NK-92 (cell line): Measurements from ENCODE around the gene MARK2.
"Not testable (repeated sequence)": the region's sequence is repeated elsewhere in the genome, so short reads cannot be mapped to it uniquely, and the experiment has no call there.

ENCODE experiments used
- DNase-seq: peaks from one replicate; lab custom pipeline; 2025; ENCODE audit not compliant: unreplicated experiment; lab: John Stamatoyannopoulos, UW

The MARK2 gene

DNA sequence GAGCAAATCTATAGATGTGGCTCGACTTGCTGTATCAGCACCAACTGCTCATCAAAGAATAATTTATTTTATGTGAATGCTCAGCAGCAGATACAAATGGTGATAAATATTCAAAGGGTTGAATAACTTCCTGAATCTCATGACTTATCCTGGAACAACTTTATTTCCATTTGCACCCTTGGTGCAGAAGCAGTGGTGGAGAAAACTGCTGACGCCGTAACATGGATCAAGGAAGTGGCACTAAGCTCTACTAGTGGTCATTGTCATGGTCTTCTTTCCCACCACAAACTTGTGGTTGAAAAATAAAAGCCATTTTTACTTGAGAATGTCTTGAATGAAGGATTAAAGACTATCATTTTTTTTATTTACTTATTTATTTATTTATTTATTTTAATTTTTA lies 14.6 kb downstream of the MARK2 start:
- no peak for DNase-seq

DNA sequence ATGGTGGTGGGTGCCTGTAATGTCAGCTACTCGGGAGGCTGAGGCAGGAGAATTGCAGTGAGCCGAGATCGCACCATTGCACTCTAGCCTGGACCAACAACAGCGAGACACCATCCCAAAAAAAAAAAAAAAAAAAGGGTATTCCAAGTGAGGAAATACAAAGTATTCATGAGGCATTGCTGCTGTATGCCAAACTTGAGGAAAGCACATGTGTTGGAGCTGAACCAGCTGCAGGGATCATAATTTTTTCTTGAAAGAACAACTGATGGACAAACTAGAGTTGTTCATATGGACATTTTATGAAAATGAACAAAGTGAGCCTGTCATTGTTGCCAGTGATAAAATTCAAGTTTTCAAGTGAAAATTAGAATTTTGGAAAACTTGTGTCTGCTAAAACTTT lies 15.8 kb downstream of the MARK2 start:
- no peak for DNase-seq

DNA sequence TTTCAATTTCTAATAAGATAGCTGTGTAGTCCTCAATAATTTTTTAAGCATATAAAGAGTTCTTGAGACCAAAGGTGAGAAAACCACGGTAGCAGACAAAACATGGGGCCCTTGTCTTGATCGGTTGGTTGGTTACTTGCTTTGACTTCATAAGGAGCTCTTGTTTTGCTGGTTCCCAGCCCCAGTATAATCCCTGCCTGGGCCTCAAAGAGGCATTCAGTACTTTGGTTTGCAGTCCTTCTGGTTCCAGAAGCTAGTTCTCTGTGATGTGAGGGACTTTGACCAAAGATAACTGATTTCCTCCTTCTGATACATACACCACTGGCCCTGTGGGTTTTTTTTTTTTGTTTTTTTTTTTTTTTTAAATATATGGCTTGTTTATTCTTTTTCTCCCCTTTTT lies 17.1 kb downstream of the MARK2 start:
- no peak for DNase-seq

DNA sequence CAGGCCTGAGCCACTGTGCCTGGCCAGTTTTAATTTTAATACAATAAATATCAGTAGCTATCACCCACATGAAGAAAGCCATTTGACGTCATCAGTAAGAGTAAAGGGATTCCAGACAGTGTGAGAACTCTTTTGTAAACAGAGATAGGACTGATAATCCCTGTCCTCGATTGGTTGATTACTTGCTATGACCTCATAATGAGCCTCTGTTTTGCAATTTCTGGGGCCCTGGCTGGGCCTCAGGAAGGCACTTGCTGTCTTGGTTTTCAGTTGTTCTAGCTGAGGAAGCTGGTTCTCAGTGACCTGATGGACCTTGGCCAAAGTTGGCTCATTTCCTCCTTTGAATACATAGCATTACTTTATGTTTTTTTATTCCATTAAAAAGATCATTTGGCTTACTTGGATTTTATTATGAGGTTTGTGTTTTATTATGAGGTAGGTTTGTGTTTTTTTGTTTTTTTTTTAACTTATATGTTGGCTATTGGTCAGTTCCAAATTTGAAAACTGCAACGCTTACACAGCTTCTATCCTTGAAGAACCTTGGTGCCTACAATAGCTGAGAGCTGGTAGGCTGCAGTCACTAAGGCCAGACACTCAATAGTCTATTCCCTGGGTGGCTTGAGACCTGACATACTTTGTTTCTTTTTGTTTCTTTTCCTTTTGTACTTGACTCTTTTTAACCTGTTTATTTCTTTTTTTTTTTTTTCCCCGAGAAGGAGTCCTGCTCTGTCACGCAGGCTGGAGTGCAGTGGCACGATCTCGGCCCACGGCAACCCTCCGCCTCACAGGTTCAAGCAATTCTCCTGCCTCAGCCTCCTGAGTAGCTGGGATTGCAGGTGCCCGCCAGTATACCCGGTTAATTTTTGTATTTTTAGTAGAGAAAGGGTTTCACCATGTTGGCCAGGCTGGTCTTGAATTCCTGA lies 20.0 kb downstream of the MARK2 start:
- no peak for DNase-seq

DNA sequence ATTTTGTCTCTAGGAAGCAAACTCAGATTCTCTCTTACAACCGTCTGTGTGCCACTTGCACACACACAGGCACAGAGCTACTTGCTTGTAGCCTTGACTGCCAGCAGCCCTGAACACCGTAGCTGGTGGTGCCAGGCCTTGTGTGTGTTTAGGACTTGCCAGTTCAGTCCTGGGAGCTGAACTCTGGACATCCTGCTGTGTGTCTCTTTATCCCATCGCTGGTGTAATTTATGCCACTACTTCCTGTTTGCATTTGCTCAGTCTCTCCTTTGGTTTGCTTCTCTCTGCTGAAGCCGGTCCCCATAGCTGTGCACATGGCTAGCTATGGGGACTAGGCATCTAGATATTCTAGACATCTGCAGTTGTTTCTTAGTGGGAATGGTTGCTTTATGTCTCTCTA lies 24.0 kb downstream of the MARK2 start:
- no peak for DNase-seq

DNA sequence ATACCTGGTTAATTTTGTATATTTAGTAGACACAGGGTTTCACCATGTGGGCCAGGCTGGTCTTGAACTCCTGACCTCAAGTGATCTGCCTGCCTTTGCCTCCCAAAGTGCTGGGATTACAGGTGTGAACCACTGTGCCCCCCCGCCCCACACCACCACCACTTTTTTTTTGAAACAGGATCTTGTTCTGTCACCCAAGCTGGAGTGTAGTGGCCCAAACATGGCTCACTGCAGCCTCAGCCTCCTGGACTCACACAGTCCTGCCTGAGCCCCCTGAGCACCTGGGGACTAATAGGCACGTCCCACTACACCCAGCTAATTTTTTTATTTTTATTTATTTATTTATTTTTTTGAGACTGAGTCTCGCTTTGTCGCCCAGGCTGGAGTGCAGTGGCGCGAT lies 24.7 kb downstream of the MARK2 start:
- not testable (repeated sequence) for DNase-seq

DNA sequence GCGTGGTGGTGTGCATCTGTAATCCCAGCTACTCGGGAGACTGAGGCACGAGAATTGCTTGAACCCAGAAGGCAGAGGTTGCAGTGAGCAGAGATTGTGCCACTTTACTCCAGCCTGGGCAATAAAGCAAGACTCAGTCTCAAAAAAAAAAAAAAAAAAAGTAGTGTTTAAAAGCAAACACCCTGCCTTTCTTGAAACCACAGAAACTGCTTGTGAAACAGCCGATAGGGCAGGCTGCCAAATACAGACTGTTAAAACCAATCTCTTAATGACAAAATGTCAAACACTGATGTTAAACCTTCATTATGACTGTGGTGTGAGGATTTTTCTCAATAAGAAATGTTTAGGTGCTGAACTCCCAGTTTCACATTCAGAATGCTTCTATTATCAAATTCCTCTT lies 27.3 kb downstream of the MARK2 start:
- no peak for DNase-seq

DNA sequence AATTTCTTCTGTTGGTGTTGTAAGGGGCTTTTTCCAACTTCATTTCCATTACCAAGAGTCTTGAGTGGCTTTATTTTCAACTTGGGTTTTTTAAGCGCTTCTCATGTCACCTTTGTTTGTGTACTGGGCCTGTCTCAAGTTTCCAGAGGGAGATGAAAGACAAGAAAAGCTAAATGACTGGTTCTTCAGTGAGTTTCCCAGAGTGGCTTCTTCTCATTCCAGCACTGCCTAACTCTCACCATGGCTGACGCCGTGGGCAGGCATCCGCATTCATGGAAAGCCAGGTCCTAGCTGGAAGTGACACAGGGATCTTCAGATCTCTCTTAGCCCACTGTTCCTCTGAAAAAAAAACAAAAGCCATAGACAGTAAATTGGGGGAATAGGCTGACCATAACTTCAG lies 28.6 kb downstream of the MARK2 start:
- no peak for DNase-seq

DNA sequence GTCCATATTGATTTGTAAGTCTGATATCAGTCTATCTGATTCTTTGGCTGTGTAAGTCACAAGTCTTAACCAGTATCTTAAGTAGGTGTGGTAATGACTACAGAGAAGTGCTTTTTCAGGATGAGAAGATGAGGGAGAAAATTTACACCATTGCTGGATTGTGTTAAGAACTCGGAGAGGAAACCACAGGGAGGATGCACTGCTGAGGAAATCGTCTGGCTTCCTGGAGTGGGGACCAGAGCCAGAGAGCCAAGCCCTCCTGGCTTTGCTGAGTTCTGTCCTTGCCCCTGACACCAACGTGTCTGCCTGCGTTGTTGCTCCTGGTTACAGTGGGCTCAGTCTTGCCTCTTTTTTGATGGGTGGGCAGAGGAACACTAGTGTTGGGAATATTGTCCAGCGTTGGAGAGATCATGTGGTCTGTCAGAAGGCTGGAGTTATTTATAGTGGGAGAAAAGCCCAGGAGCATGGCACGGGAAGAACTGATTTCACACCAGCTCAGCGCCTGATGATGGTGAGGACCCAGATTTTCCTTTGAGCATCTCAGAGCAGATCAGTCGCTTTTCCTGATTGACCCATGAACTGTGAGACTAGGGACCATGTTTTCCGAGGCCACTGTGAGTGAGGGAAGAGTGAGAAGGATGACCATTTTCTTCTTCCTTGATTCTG lies 29.6 kb downstream of the MARK2 start:
- DNase-seq = no peak

DNA sequence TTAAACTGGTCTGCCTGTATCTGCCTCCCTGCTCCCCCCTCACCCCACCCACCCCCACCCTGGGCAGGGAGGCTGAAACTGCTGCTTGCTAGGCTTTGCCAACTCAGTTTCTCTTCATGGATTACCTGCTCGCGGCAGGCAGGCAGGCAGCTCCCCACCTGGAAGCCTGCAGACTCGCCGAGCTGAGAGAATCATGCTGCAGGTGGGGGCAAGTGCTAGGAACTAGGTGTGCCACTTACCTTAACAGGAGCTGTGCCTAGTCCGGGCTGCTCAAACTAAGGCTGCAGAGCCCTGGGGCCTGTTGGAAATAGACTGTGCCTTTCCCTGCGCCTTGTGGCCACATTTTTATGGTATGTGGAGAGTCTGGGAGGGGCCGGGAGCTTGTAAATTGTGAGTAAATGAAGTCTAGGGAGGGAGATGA lies 30.3 kb downstream of the MARK2 start:
- no peak for DNase-seq

DNA sequence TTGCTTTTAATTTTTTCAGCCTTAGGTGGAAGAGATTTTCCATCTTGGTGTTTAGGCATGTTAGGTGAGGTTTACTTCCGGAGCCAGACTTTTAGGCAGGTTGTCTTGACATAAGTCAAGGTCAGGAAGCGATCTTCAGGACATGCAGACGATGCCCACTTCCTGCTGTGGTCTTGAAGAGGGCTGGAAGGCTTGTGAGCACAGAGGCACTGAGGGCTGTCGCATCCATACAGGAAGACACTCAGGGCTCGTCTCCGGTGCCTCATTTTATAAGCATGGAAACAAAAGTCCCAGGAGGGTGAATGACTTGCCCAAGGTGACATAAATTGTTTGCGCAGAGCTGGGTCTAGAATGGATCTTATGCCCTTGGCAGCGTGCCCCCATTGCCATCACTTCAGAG lies 30.8 kb downstream of the MARK2 start:
- DNase-seq = no peak

DNA sequence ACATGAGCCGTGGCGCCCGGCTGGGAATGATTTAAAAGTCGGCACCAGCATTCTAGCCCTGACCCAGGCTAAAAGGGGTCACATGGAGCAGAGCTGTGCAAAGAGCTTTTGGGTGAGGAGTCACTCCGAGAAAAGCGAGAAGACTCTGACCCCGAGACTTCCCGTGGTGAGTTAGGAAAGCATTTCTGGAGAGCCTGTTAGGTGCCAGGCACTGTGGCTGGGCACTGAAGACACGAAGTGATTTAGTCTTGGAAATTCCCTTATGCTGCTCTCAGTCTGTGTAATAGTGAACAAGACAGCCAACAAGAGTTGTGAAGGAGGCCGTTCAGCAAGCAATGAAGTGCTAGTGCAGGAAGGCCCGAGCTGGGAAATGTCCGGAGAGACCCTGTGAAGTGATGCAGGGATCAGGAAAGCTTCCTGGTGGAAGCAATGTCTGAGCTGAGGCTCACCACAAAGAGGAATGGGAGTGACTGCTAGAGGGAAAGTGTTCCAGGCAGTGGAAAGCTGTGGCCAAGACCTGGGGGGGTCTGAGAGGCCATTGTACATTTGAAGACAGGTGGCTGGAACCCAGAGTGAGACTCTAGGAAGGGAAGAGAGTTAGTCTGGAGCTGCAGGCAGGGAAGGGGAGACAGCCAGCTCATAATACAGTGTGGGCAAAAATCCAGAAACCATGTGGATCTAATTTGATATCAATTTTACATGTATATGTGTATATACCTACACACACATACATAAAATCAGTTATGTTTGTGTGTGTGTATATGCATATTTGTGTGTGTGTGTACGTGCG lies 31.6 kb downstream of the MARK2 start:
- no peak for DNase-seq

DNA sequence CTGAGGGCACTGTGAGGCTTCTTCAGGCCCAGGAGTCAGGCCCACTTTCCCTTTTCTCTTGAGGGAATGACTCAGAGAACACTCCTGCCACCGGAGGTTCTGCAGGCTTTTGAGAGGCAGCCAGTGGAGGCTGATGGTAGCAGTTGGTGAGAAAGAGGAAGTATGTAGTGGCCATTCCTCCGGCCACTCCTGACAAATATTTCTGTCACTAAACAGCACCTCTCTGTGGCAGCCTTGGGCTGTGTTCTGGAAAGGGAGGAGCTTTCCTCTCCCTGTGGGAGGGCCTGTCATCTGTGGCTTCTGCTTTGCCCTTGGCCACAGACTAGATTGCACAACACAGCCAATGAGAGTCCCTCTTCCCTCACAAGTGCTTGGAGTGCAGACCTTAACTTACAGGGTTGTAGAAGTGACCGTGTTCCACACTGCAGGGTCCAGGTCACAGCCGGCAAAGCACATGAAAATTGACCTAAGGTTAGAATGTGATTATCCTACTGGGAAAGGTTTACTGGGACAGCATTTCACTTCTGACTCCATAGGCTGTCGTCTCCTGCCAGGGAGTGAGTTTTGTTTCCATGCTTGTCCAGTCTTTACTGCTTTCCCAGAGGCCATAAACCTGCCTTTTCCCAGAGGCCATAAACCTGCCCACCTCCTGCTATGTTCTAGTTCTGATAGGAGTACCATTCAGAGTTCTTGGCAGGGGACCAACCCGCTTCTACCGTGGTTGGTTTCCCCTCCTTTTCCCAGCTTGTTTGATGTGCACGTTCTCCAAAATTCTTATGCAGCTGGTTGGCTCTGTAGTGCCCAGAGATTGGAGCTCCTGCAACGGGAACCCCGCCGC lies 33.3 kb downstream of the MARK2 start:
- DNase-seq = no peak

DNA sequence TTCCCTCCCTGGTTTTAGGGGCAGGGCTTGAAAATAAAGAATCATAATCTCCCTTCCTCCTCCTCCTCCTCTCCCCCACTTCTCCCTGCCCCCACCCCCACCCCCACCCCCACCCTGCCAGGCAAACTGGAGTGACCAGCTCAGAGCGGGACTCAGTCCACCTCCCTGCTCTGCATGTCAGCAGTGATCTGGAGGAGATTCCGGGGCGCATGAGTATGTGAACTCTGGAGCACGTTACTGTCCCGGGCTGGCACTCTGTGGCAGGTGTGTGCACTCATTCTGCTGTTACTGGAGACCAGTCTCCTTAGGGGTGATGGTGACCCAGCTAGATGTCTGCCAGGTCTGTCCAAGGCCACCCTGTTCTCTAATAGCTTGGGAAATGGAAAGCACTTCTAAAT lies 33.9 kb downstream of the MARK2 start:
- no peak for DNase-seq

DNA sequence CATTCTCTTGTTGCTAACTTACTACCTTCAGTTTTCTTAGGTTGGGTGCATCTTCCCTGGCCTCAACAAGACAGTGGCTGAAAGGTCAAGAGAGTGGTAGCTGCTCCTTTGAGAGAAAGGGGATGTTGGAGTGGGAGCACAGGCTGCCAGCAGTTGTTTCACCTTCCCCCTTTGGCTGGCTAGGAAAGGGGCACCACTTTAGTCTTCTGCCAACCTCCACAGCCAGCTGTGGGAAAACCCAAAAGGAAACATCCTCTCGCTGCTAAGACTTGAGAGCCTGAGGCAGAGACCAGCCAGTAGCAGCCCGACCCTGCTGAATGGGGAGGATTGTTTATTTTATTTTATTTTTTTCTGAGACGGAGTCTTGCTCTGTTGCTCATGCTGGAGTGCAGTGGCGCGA lies 34.4 kb downstream of the MARK2 start:
- DNase-seq = no peak

DNA sequence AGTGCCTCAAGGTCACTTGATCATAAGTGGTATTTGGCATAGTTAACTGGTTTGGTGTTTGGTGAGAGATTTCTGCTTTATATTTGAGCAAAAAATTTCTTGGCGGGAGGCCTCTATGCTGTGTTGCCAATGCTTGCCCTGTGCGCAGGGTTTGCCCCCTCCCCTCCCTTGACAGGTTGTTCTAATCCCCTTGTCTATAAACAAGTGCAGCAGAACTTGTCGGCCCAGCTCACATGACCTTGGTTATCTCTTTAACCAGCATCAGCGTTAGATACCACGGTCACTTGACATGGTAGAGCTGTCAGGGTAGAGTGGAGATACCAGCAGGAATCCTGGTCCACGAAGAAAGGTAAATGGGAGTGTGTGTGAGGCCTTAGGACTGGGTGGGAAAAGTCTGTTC lies 35.6 kb downstream of the MARK2 start:
- no peak for DNase-seq

DNA sequence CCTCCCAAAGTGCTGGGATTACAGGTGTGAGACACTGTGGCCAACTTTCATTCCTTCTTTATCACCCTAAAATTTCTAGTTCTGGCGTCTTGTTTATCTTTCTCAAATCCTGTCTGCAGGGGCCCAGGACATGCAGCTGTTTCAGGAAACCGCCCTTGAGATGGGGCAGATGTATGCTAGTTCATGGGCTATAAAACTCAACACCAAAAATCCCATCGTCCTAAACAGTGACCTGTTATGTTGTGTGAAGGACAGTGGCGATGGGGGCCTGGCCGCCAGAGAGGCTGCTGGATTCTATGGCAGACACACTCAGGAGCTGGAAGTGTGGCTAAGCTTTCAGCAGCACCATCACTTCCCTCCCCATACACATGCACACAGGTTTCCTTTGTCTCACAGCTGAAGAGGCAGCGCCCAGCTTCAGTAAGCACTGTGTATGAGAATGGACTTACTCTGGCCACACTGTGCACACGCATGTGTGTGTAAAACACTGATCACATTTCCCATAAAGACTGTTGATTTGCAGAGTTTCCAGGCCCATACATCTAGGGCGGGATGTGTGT lies 36.7 kb downstream of the MARK2 start:
- no peak for DNase-seq

DNA sequence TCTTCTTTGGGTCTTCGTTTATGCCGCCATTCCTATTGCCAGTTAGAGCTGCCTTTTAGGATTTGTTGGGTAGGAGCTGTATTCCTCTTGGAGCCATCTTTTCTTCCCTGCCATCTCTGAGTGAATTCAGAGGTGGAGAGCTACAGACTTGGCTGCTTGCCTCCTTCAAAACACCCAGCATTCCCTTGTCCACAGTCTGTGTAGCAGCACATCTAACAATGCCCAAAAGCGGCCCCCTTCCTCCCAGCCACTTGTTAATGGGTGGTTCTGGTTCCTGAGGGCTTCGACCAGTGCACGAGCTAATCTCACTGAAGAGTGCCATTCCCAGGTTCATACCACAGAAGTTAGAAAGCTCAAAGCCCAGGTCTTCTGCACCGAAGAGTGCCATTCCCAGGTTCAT lies 37.7 kb downstream of the MARK2 start:
- DNase-seq = no peak

DNA sequence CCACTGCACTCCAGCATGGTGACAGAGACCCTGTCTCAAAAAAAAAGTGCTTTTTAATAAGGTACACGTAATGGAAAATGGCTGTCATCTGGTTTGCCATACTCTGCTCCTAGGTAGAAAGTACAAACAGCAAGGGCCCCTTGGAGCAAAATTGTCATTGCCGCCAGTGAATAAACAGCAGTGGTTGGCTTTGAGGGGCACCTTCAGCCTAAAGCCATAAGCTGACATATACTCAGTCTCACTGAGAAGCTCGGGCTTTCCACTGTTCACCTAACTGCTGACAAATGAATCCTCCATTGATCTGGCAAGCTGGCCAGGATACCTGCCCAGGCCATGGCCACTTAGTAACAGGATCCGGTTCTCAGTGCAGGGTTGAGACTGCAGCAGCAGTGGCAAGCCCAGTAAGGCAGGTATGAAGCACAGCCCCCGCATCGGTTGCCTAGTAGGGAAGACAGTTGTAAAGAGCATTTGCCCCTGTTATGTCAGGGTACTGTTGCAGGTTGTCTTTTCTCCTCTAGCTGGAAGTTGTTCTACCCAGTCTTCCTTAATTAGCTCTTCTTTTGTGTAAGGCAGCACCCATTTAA lies 38.8 kb downstream of the MARK2 start:
- DNase-seq = no peak
